Astrocyte (in vitro differentiated cells and primary cell): ENCODE data around the gene TARDBP. TPM values are rescaled to one million over a fixed set of nuclear protein-coding genes. Genes with fewer than 3 reads are reported as not detected.

Source experiments
- DNase-seq: peaks from one replicate; pipeline ENCODE4 v3.0.0-alpha.2; 2010; ENCODE audit warnings: low read depth
- FAIRE-seq: peaks from 2 replicates; lab custom pipeline; 2011; peaks lifted over from hg19 to GRCh38; lab: Jason Lieb, UNC
- H2AFZ ChIP-seq: 2 replicates; pipeline ENCODE4 v1.6.0; 2012; ENCODE audit warnings: low read depth, low read length, inconsistent platforms
- H3K27ac ChIP-seq: 2 replicates; pipeline ENCODE4 v1.5.1; 2011; ENCODE audit warnings: low read depth, low read length, inconsistent platforms
- H3K27me3 ChIP-seq: 2 replicates; pipeline ENCODE4 v1.6.0; 2011; ENCODE audit warnings: low read length, inconsistent platforms; ENCODE audit not compliant: insufficient read depth
- H3K36me3 ChIP-seq: 2 replicates; pipeline ENCODE4 v1.5.1; 2011; ENCODE audit warnings: low read length, inconsistent platforms; ENCODE audit not compliant: insufficient read depth
- H3K4me1 ChIP-seq: 2 replicates; pipeline ENCODE4 v1.5.1; 2011; ENCODE audit warnings: low read length, inconsistent platforms; ENCODE audit not compliant: insufficient read depth
- H3K4me2 ChIP-seq: 2 replicates; pipeline ENCODE4 v1.6.0; 2012; ENCODE audit warnings: low read length, inconsistent platforms
- H3K4me3 ChIP-seq: 2 replicates; pipeline ENCODE4 v1.5.1; 2011; ENCODE audit warnings: low read depth, mild to moderate bottlenecking, low read length, inconsistent platforms; ENCODE audit not compliant: insufficient read depth
- H3K79me2 ChIP-seq: 2 replicates; pipeline ENCODE4 v1.6.0; 2012; ENCODE audit warnings: mild to moderate bottlenecking, low read length, inconsistent platforms; ENCODE audit not compliant: insufficient read depth
- H3K9ac ChIP-seq: 2 replicates; pipeline ENCODE4 v1.6.0; 2012; ENCODE audit warnings: mild to moderate bottlenecking, low read length, inconsistent platforms
- H3K9me3 ChIP-seq: 2 replicates; pipeline ENCODE4 v1.5.1; 2012; ENCODE audit warnings: low read depth, mild to moderate bottlenecking, low read length, inconsistent platforms; ENCODE audit not compliant: insufficient read depth
- H4K20me1 ChIP-seq: 2 replicates; pipeline ENCODE4 v1.6.0; 2012; ENCODE audit warnings: low read length, inconsistent platforms; ENCODE audit not compliant: insufficient read depth
- H3K27ac Mint-ChIP-seq: one replicate; pipeline ENCODE4 v1.8.0; 2021; ENCODE audit warnings: mild to moderate bottlenecking, mixed read lengths; ENCODE audit not compliant: unreplicated experiment
- H3K27me3 Mint-ChIP-seq: one replicate; pipeline ENCODE4 v1.8.0; 2021; ENCODE audit warnings: low read depth, mixed read lengths; ENCODE audit not compliant: unreplicated experiment
- H3K36me3 Mint-ChIP-seq: one replicate; pipeline ENCODE4 v1.8.0; 2021; ENCODE audit warnings: low read depth, mixed read lengths; ENCODE audit not compliant: unreplicated experiment
- H3K4me1 Mint-ChIP-seq: one replicate; pipeline ENCODE4 v1.8.0; 2021; ENCODE audit warnings: low read depth, mixed read lengths; ENCODE audit not compliant: unreplicated experiment
- H3K4me3 Mint-ChIP-seq: one replicate; pipeline ENCODE4 v1.8.0; 2021; ENCODE audit warnings: mild to moderate bottlenecking, moderate library complexity, mixed read lengths; ENCODE audit not compliant: unreplicated experiment
- H3K9me3 Mint-ChIP-seq: one replicate; pipeline ENCODE4 v1.8.0; 2021; ENCODE audit warnings: mild to moderate bottlenecking, mixed read lengths; ENCODE audit not compliant: unreplicated experiment
- EZH2 ChIP-seq: IDR thresholded peaks from 2 replicates; pipeline ENCODE4 v1.6.1; 2012; ENCODE audit warnings: mild to moderate bottlenecking, low read length, inconsistent platforms; ENCODE audit not compliant: insufficient read depth
- total RNA-seq: library from RNA; stranded (reverse); gene quantifications from 2 replicates; pipeline ENCODE4 v1.2.1, GENCODE V29; 2021
- TF ChIP-seq, protein P1 (sequence below): IDR thresholded peaks from 2 replicates; pipeline ENCODE4 v1.5.1; 2011; ENCODE audit warnings: low read depth, mild to moderate bottlenecking, inconsistent platforms, low read length, moderate library complexity; ENCODE audit not compliant: insufficient read depth

The TARDBP gene
- total RNA-seq, 1 donor from 2014 or later, result 148 TPM

DNA sequence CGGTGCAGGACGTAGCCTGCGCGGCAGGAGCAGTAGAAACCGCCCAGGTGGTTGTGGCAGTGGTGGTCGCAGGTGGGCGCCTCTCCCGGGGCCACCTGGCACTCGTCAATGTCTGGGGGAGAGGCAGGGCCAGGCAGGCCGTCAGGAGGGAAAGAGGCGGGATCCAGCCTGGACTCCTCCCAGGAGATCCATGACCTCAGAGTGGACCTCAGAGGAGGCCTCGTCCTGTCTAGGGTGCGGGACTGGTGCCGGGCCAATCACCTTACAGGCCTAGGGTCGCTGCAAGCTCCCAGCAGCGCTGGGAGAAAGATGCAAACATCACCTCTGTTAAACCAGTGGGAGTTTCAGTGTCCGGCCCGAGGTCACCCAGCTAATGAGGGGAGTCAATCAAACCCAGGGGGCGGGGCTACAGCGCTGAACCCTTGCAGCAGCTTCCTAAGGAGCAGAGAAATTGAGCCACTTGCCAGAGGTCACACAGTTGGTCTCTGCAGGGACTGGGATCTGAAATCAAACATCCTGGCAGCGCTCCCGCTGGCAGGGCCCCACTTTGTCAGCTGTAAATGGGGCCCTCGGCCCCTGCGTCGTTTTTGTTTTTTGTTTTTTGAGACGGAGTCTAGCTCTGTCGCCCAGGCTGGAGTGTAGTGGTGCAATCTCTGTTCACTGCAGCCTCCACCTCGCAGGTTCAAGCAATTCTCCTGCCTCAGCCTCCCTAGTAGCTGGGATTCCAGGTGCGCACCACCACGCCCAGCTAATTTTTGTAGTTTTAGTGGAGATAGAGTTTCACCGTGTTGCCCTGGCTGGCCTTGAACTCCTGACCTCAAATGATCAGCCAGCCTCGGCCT, 33.2 kb downstream of the TARDBP start:
- Histone ChIP-seq H3K36me3 (no peaks in the 10 kb centered on the region), H3K4me3 (no peak overlapping the region), H2AFZ (no peak overlapping the region), H3K4me1 (no peaks in the 10 kb centered on the region), H3K9me3 (no peaks in the 10 kb centered on the region), H3K27ac (no peak overlapping the region), H4K20me1 (no peaks in the 10 kb centered on the region), H3K27me3 (no peaks in the 10 kb centered on the region), H3K4me2 (no peak overlapping the region), H3K9ac (no peak overlapping the region), H3K79me2 (no peaks in the 10 kb centered on the region)
- Mint-ChIP-seq H3K27me3 (no peaks in the 10 kb centered on the region), H3K4me3 (no peak overlapping the region), H3K36me3 (no peaks in the 10 kb centered on the region), H3K27ac (no peak overlapping the region), H3K9me3 (no peaks in the 10 kb centered on the region), H3K4me1 (no peaks in the 10 kb centered on the region)
- TF ChIP-seq EZH2, result no peak
- TF ChIP-seq, protein P1, sequence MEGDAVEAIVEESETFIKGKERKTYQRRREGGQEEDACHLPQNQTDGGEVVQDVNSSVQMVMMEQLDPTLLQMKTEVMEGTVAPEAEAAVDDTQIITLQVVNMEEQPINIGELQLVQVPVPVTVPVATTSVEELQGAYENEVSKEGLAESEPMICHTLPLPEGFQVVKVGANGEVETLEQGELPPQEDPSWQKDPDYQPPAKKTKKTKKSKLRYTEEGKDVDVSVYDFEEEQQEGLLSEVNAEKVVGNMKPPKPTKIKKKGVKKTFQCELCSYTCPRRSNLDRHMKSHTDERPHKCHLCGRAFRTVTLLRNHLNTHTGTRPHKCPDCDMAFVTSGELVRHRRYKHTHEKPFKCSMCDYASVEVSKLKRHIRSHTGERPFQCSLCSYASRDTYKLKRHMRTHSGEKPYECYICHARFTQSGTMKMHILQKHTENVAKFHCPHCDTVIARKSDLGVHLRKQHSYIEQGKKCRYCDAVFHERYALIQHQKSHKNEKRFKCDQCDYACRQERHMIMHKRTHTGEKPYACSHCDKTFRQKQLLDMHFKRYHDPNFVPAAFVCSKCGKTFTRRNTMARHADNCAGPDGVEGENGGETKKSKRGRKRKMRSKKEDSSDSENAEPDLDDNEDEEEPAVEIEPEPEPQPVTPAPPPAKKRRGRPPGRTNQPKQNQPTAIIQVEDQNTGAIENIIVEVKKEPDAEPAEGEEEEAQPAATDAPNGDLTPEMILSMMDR, result no peak
- FAIRE-seq (no peak), DNase-seq (no peak)

DNA sequence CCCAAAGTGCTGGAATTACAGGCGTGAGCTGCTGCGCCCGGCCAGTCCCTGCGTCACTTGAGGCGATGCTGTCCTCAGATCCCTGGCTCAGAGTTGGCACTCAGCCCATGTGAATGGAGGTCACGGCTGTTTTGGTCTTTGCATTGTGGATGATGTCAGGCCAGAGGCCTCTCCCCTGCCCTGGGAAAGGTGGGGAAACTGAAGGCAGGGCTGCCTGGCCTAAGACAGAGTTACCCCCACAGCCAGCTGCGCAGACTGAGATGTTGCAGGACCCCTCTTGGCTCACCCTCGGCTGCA, 33.8 kb downstream of the TARDBP start:
- Mint-ChIP-seq H3K4me1 (peaks cover 2% of the 10 kb centered on the region), H3K9me3 (no peaks in the 10 kb centered on the region)

More for the DNA sequence above, 33.8 kb downstream of the TARDBP start:
- Mint-ChIP-seq H3K36me3 (no peaks in the 10 kb centered on the region), H3K4me3 (no peak overlapping the region), H3K27ac (no peak overlapping the region), H3K27me3 (no peaks in the 10 kb centered on the region)
- no peaks in the 10 kb centered on the region for H3K36me3 ChIP-seq
- no peak overlapping the region for H3K9ac ChIP-seq
- FAIRE-seq, result no peak
- no peak overlapping the region for H3K4me2 ChIP-seq
- no peak overlapping the region for H3K27ac ChIP-seq
- no peaks in the 10 kb centered on the region for H3K4me1 ChIP-seq
- no peak overlapping the region for H2AFZ ChIP-seq
- TF ChIP-seq, protein P1, result no peak
- no peaks in the 10 kb centered on the region for H3K79me2 ChIP-seq
- no peak for DNase-seq
- H3K27me3 ChIP-seq, result no peaks in the 10 kb centered on the region
- H3K9me3 ChIP-seq, result no peaks in the 10 kb centered on the region
- no peaks in the 10 kb centered on the region for H4K20me1 ChIP-seq
- H3K4me3 ChIP-seq, result no peak overlapping the region
